Testis (tissue), 3 donors: ENCODE results near the gene OR2AE1. TPM values are rescaled to one million over a fixed set of nuclear protein-coding genes. Genes with fewer than 3 reads are reported as not detected.
"Not testable (repeated sequence)": the region's sequence is repeated elsewhere in the genome, so short reads cannot be mapped to it uniquely, and the experiment has no call there.

Experiments used
- DNase-seq: peaks from one replicate; pipeline ENCODE4 v3.0.0-alpha.2; 2019
- H3K27ac ChIP-seq, 2 donors: fragments of 200-600 bp; sonication (generic); one replicate each; pipeline ENCODE4 v1.5.1; 2019
- H3K27me3 ChIP-seq: fragments of 200-600 bp; sonication (generic); one replicate; pipeline ENCODE4 v1.5.1; 2019
- H3K36me3 ChIP-seq: fragments of 200-600 bp; sonication (generic); one replicate; pipeline ENCODE4 v1.5.1; 2017; ENCODE audit warnings: low read depth; ENCODE audit errors: missing control alignments
- H3K4me1 ChIP-seq: fragments of 200-600 bp; sonication (generic); one replicate; pipeline ENCODE4 v1.5.1; 2019
- H3K4me3 ChIP-seq, 2 donors: fragments of 200-600 bp; sonication (generic); one replicate each; pipeline ENCODE4 v1.5.1; 2017 to 2019
- H3K9me3 ChIP-seq: fragments of 200-600 bp; sonication (generic); one replicate; pipeline ENCODE4 v1.5.1; 2017
- CTCF ChIP-seq, 3 experiments: fragments of 450-650 bp in 2 of 3; fragments of 200-600 bp in 1 of 3; sonication (generic) in 1 of 3; IDR thresholded peaks; one replicate each; pipeline ENCODE4 v1.5.1; 2016 to 2019; ENCODE audit warnings: antibody characterized with exemption in 3 of 3, mild to moderate bottlenecking in 2 of 3, moderate library complexity in 1 of 3
- POLR2A ChIP-seq: fragments of 450-650 bp; IDR thresholded peaks from one replicate; pipeline ENCODE4 v1.6.1; 2017; ENCODE audit warnings: antibody characterized with exemption, mild to moderate bottlenecking, moderate library complexity
- WGBS, 2 donors: methylation state at CpG; one replicate each; pipeline ENCODE4 v1.1.5; 2018; 5-methylcytosine and 5-hydroxymethylcytosine counted together
- intact Hi-C: fragments of 100-400 bp; cut with DNase I; formaldehyde crosslinking; loops from one replicate; pipeline ENCODE4 v1.15.1; 2023; ENCODE audit warnings: low total_unique reads
- polyA plus RNA-seq: library from polyadenylated mRNA; stranded (reverse); fragments of 350-450 nt; fragmentation: Illumina TruSeq; extraction: RNeasy Lipid Tissue Mini Kit (QIAGEN cat#74804); gene quantifications from one replicate; pipeline ENCODE4 v1.2.3, GENCODE V29; 2014; ENCODE audit warnings: low read depth, low replicate concordance; ENCODE audit not compliant: insufficient read depth
- total RNA-seq, 2 donors: library from RNA; depleted of rRNA; stranded (reverse); fragments of >200 nt; gene quantifications; one replicate each; pipeline ENCODE4 v1.2.3, GENCODE V29; 2016

Gene OR2AE1
- total and polyA plus RNA-seq, 3 donors from 2014 or later, result not detected

- no peak overlapping the region for H3K27ac ChIP-seq
- 82 to 85% methylated on average over 2 of the region's 2 CpGs for WGBS, 2 donors
- H3K36me3 ChIP-seq, result no peaks in the 10 kb centered on the region
- H3K4me1 ChIP-seq, result no peaks in the 10 kb centered on the region
- no peak for DNase-seq
- no peak overlapping the region for H3K4me3 ChIP-seq
- H3K27me3 ChIP-seq, result no peaks in the 10 kb centered on the region
- intact Hi-C loops, result no loop called here
- TF ChIP-seq POLR2A (no peak), CTCF (IDR thresholded peaks at IDR 0.05) (no peak)
- H3K9me3 ChIP-seq, result no peaks in the 10 kb centered on the region
These were observed 21.2 kb upstream of the OR2AE1 start for GRCh38 chr7:99898023-99898357.

DNA sequence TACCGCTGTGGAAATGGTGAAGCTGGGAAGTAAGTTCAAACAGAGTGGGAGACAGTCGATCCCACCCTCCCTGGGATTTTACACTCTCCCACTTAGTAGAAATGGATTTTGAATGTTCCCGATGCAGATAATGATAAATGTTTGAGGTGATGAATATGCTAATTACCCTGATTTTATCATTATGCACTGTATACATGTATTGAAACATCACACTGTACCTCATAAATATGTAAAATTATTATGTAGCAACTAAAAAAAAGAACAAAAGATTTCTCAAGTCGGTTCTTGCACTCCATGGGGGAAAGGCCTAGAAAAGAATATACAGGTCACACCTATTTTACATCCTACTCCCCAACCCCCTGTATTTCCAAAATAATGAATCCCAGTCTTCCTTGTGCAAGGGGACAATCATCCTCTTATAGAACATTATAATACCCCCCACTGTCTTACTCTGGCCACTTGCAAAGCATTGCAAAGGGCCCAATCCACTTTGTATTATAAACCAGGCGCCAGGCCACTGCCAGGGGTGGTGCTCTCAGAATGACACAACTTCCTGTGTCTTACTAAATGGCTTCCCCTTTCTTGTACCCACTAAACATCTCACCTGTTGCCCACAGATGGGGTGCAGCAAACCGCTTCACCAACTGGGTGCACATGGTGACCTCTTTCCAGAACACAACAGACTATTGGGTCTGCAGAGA, 20.6 kb upstream of the OR2AE1 start:
- Histone ChIP-seq H3K4me3 (no peak overlapping the region), H3K27me3 (no peaks in the 10 kb centered on the region), H3K36me3 (no peaks in the 10 kb centered on the region), H3K27ac (no peak overlapping the region), H3K9me3 (no peaks in the 10 kb centered on the region), H3K4me1 (no peaks in the 10 kb centered on the region)
- 82 to 86% methylated on average over 6 of the region's 6 CpGs for WGBS, 2 donors
- intact Hi-C loops, result no loop called here
- TF ChIP-seq POLR2A (no peak), CTCF (IDR thresholded peaks at IDR 0.05) (no peak)
- no peak for DNase-seq

GRCh38 chr7:99894738-99895137, 17.9 kb upstream of the OR2AE1 start:
- TF ChIP-seq CTCF (IDR thresholded peaks at IDR 0.05), result no peak
- no peak for TF ChIP-seq POLR2A
- Histone ChIP-seq H3K27ac (no peak overlapping the region), H3K36me3 (no peaks in the 10 kb centered on the region), H3K4me1 (no peaks in the 10 kb centered on the region), H3K4me3 (no peak overlapping the region), H3K9me3 (no peaks in the 10 kb centered on the region), H3K27me3 (no peaks in the 10 kb centered on the region)
- DNase-seq, result no peak
- intact Hi-C loops, result no loop called here

DNA sequence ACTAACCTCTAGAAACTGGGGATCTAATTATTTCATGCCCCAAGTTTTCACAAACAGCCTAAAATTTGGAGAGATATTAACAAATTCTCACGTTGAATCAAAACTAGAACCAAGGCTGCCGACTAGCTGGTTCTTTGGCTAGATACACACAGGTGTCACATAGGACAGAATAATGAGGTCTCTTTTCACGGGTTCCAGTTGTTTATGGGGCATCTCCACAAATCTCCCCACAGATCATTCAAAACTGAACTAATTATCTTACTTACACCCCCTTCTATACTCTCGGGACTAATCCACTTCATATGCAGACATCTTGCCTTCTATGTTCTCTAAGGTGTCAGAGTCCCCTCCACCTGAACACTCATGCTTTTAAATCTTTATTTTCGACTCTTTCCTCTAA, 16.4 kb upstream of the OR2AE1 start:
- intact Hi-C loops, result no loop called here
- Histone ChIP-seq H3K9me3 (no peaks in the 10 kb centered on the region), H3K36me3 (no peaks in the 10 kb centered on the region), H3K4me1 (no peaks in the 10 kb centered on the region), H3K4me3 (no peak overlapping the region), H3K27me3 (no peaks in the 10 kb centered on the region), H3K27ac (no peak overlapping the region)
- 70 to 73% methylated on average over 5 of the region's 5 CpGs for WGBS, 2 donors
- TF ChIP-seq CTCF (IDR thresholded peaks at IDR 0.05) (no peak), POLR2A (no peak)
- DNase-seq, result no peak

- H3K36me3 ChIP-seq, DNase-seq, intact Hi-C loops, H3K27me3 ChIP-seq, H3K9me3 ChIP-seq, H3K4me3 ChIP-seq, H3K27ac ChIP-seq, H3K4me1 ChIP-seq: not testable (repeated sequence)
- 88 to 93% methylated on average over 2 of the region's 2 CpGs for WGBS, 2 donors
These were observed 13.5 kb upstream of the OR2AE1 start for GRCh38 chr7:99890348-99890747.

- H3K4me3 ChIP-seq, H3K27ac ChIP-seq, H3K27me3 ChIP-seq, H3K9me3 ChIP-seq, H3K4me1 ChIP-seq, intact Hi-C loops, DNase-seq, H3K36me3 ChIP-seq: not testable (repeated sequence)
- WGBS, 2 donors, result 88% methylated on average over 19 of the region's 29 CpGs; no CpG with 5 or more reads in 1 of the 2 donors
These were observed 11.5 kb upstream of the OR2AE1 start for GRCh38 chr7:99888366-99888765.
